NCI-H1417 (cell line): Measurements from ENCODE around the gene IL5RA.

Experiments
- DNase-seq, 3 experiments: peaks; one replicate each; lab custom pipeline; 2025; lab: John Stamatoyannopoulos, UW

The IL5RA gene

DNA sequence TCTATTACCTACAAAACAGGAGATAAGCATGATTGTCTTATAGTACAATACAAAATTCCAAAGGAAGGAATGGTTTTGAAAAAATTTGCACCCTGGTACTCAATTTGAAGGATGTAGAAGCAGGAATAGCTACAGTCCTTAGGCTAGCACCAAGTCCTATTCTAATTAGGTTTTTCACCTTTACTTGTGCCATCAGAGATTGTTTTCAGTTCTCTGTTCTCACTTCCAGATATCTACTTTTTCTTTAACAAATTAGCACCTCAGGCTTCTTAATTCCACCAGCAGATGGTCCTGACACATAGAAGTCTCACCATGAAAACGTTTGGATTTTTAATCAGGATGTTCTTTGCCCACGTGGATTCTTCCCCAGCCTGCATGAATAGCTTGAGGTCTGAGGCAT, 43.8 kb downstream of the IL5RA start:
- DNase-seq: no peak

DNA sequence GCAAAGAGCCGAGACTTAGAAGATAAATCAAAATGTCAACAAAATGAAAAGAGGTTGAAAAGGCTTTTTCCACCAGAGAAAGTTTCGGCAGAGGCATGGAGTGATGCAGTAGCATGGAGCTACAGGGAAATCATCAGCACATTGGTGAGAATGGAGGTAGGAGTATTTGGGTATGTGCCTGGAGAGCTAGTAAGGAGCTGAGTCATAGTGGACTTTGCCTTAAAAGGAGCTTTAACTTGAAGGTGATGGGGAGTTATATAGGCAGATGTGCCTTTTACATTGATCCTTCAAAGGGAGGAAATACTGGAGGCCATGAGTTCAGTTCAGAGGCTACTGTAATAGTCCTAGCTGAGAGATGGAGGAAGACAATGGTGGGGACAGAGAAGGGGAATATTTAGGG, 44.3 kb downstream of the IL5RA start:
- no peak for DNase-seq

DNA sequence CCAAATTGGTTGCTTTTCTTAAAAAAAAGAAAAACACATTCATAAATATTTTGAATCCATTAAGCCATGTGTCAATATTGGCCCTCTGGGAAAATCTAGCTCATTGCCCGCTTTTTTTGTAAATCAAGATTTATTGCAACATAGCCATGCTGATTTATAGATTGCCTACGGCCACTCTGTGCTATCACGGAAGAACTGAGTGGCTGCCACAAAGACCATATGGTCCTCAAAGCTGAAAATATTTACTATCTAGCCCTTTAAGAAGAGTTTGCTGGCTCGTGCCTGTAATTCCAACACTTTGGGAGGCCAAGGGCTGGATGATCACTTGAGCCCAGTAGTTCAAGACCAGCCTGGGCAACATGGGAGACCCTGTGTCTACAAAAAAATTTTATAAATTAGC, 45.9 kb downstream of the IL5RA start:
- DNase-seq: no peak

DNA sequence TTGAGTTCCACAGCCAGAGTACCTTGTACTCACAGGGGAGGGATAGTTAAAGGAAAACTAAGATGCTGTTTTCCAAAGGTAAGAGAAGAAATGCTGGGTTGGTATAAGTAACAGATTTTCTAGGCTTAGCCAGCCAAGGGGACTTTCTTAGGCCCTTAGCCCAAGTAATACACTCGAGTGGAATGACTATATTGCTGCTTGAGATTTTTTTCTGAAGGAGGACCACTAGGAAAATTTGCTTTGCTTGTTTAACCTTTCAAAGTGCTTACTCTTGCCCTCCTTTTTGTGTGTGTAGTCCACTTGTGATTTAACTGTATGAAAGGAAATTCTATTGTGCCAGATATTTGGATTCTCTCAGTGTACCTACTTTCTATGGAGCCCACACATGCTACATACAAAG, 50.5 kb downstream of the IL5RA start:
- DNase-seq: no peak

DNA sequence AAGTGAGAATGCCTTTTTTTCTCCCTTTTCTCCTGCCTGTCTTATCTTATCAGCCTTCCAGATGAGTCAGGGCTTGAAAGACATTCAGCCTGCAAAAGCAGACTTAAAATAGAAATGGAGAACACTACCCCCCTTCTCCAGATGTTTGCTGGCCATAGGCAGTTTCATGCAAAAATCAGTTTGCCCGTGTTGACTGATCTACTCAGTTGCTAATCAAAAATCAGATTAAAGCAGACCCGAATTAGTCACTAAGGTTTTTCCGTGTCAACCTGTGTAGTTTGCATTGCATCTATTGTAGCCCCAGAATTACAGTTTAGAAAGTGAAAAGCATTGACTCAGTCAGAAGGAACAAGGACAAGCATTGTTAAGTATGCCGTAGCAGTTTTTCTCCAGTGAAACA, 56.2 kb downstream of the IL5RA start:
- no peak for DNase-seq

DNA sequence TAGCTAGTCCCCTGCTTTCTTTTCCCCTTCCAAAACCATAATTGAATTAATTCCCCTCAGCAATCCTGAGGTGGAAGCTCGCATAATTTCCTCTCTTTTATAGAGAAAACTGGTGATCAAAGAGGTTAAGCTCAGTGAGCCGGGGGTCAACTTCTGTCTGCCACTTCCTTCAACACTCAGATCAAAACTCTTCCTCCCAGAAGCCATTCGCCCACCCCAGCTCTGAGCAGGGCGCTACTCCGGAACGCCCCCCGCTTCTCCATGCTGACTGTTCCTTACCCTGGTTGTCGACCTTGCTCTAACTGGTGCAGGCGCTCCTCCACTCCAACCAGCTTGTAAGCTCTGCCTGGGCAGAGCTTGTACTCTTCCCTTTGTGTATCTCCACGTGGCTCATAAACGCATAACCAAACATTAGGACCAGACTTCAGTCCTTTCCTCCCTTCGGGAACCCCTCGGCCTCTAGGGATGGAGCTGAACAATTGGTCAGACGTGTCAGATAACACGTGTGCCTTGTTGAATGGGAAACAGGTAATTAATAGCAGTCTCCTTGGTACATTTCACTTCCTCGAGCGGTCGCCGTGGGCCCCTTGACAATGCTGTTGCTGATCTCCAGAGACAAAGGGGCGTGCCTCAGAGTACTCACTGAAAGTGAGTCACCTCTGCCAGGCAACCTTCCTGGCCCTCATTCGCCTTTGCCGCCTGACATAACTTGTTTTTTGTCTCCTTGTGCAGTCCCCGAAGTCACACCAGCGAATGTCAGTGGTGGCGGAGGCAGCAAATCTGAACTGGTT, 71.8 kb downstream of the IL5RA start:
- peak; percentile 14 to 80 (median 45) for DNase-seq

DNA sequence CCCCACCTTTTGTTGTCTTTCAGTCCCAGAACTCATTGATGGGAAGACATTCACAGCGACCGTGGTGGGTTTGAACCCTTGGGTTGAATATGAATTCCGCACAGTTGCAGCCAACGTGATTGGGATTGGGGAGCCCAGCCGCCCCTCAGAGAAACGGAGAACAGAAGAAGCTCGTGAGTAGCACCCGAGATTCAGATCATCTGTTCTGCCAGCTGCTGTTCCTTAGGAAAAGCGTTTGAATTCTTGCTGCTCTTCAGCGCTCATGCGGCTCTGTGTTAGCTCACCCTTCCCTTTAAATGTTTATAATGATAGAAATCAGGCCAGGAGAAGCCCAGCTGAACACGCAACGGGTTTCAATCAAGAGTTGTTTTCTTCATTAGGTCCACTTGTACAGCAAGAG, 73.0 kb downstream of the IL5RA start:
- DNase-seq: peak in 1 of 3 experiments; percentile 20

DNA sequence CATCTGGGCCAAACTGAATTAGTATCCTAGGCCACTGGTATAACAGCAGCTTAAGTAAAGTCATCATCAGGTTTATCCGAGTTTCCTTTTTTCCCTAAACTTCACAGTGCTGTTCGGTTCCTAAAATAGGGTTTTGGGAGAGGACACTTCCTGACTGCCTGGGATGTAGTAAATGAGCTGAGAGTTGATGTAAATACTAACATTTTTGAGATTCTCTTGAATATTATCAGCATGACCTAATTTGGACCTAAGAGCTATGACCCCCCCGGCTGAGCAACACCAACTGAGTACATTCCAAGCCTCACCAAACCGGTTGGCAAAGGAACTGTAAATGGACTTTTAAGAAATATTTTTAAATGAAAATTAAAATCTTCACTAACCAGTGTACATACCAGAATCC, 78.8 kb downstream of the IL5RA start:
- no peak for DNase-seq

DNA sequence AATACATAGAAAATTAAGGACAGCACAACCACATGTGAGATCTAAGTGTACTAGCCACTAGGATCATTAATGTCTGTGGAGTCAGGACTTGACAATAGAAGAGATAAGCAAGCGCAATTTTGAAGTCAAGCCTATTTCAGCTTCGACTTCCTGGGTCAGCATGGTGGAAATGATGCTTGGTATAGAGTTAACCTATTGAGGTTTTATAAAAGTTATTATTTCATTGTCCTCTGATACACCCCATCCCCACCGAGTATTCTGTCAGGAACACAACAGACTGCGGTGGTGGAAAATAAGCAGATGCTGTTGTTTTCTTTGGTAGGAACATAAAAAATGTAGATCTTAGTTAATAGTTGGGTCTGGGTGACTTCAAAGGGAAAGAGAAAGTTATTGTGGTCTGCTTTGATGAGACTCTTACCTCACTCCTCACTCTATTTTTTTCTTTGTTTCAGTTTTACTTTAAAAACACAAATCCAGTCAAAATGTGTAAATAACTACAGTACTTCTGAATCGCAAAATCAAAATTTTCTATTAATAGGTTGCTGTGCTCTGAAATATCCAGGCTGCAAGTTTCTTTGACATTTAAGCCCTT, 82.1 kb downstream of the IL5RA start:
- no peak for DNase-seq

DNA sequence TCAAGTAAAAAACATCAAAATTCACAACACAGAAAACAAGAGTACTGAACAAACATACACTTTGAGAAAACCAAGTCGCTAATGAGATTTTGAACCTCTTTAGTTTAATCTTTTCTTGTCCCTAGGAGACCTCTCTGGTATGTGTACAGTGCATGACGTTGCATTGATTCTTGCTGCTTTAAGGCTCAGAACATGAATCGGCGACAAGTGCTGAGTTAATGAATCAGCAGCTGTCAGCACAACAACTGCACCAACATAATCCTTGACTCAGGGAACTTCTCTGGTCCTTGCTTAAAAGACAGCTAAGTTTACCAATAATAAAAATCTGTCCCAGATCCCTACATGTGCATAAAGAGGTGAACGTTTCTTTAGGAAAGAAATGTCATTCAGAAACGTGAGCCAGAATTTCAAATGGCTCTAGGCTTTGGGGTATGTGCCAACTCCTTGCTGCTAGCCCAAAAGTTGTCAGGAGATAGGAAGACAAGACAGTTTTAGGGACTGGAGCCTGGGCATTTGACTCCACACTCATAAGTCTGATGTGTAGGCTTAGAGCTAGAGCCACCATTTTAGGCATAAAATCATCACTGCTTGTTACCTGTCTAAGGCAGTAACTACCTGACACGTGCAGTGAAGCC, 86.9 kb downstream of the IL5RA start:
- DNase-seq: peak in 1 of 3 experiments; percentile 68

DNA sequence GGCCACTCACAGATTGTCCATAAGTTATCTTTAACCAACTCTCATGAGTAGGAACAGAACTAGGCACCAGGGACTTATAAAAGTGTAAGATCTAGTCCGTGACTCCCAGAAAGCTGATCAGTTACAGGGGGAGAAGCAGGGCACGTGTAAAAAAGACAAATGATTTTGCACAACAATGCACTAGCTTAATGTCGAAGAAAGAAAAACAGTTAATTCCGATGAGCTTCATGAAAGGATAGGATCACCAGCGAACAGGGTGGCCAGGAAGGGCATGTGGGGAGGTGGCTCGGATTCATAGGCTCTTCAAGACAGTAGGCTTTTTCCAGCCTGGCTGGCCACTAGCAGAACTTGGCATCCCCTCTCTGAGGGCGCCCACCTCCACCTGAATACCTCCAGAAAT, 90.0 kb downstream of the IL5RA start:
- DNase-seq: no peak
